H1 (cell line): Measurements from ENCODE around the gene SOX8. TPM values are rescaled to one million over a fixed set of nuclear protein-coding genes. Genes with fewer than 3 reads are reported as not detected.

Experiments used
- EGR1 ChIP-seq: IDR thresholded peaks from 2 replicates; pipeline ENCODE4 v1.6.1; 2011; ENCODE audit warnings: low read depth, low read length, borderline replicate concordance
- RNF2 ChIP-seq: fragments of 200-900, 300-1000 bp; sonication (generic); IDR thresholded peaks from 2 replicates; pipeline ENCODE4 v1.7.1; 2016; ENCODE audit warnings: borderline replicate concordance, low read depth, mild to moderate bottlenecking, antibody characterized with exemption, low read length; ENCODE audit not compliant: poor library complexity, severe bottlenecking; ENCODE audit errors: missing control alignments
- SIN3A ChIP-seq, 2 experiments: IDR thresholded peaks in 1 of 2; conservative IDR thresholded peaks in 1 of 2; 2 replicates each; pipeline ENCODE4 v1.6.1; 2011 to 2012; ENCODE audit warnings: low read length in 2 of 2, improper control_type of control experiment in 1 of 2, low read depth in 1 of 2, mild to moderate bottlenecking in 1 of 2
- SP4 ChIP-seq: IDR thresholded peaks from 2 replicates; pipeline ENCODE4 v1.6.1; 2012; ENCODE audit warnings: low read length, inconsistent platforms
- SRF ChIP-seq: IDR thresholded peaks from 2 replicates; pipeline ENCODE4 v1.6.1; 2011; ENCODE audit warnings: mild to moderate bottlenecking, low read depth, low read length, moderate library complexity
- TBP ChIP-seq: IDR thresholded peaks from 2 replicates; pipeline ENCODE4 v1.6.1; 2011; ENCODE audit warnings: low read depth, low read length, improper control_type of control experiment
- polyA plus RNA-seq, 7 experiments: library from polyadenylated mRNA; depleted of rRNA in 3 of 7; stranded (reverse) in 5 of 7; unstranded in 2 of 7; fragments of >200 nt in 5 of 7; fragments of 200-250 nt in 2 of 7; gene quantifications; 1 replicate in 5 of 7; 2 replicates in 1 of 7; 4 replicates in 1 of 7; pipeline versions ENCODE4 v1.2.1 to v1.2.3, GENCODE V29; 2011 to 2013; ENCODE audit warnings: missing spikeins in 2 of 7, mixed read lengths in 2 of 7
- total RNA-seq: library from RNA; stranded (reverse); fragmentation: NEBNext Ultra II Directional; extraction: Animal tissue kit (Norgen Biotek cat#: 25700); gene quantifications from 2 replicates; pipeline ENCODE4 v1.2.1, GENCODE V29; 2021
- TF ChIP-seq, protein P1 (sequence below): IDR thresholded peaks from 2 replicates; pipeline ENCODE4 v1.6.1; 2012; ENCODE audit warnings: inconsistent platforms

SOX8 gene
- total and polyA plus RNA-seq, 2 of the 8 experiments (the other 6 are each of a cell fraction or from before 2014, with no cell fraction given) = 2.2 to 5.7 TPM

DNA sequence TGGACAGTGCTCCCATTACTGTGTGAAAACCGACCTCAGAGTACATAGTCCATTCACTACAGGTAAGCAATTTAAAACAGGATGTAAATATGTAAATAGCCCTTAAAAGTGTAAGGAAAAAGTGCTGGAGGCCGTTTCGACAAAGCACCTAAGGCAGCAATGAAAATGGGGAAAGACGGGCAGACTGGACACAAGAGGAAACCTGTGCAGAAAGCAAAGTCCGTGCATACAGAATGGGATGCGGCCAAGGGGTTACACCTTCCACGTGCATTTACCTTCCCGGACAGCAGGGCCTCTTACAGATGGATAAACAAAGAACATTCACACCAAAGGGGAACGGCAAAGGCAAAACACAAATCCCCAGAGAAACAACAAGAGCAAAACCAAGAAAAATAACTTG is 42.8 kb upstream of the SOX8 start (continued):
- TF ChIP-seq RNF2 (no peak), SIN3A (conservative IDR thresholded peaks at IDR 0.05 in 1 of 2, IDR thresholded peaks at IDR 0.05 in 1 of 2; ENCODE audit: low read depth in 1 of 2, low read length in 2 of 2) (no peak), EGR1 (no peak), TBP (no peak), SRF (no peak), SP4 (no peak)
- TF ChIP-seq, protein P1, sequence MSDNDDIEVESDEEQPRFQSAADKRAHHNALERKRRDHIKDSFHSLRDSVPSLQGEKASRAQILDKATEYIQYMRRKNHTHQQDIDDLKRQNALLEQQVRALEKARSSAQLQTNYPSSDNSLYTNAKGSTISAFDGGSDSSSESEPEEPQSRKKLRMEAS = no peak
